Right lung (tissue), 5 donors: ENCODE data around the gene TXNRD2. TPM values are rescaled to one million over a fixed set of nuclear protein-coding genes. Genes with fewer than 3 reads are reported as not detected.

Source experiments
- DNase-seq, 2 donors: peaks; one replicate each; pipeline ENCODE4 v3.0.0-alpha.2; 2013
- polyA plus RNA-seq, 5 donors: library from polyadenylated mRNA; unstranded; fragments of 120-200 nt; gene quantifications; one replicate each; pipeline versions ENCODE4 v1.2.1 to v1.2.3, GENCODE V29; 2013; ENCODE audit warnings: inconsistent platforms in 1 of 5, low replicate concordance in 1 of 5; ENCODE audit not compliant: insufficient read length in 5 of 5, insufficient read depth in 1 of 5

Gene TXNRD2
- polyA plus RNA-seq, 5 donors: 15.4 to 21.5 (median 19.1) TPM

DNA sequence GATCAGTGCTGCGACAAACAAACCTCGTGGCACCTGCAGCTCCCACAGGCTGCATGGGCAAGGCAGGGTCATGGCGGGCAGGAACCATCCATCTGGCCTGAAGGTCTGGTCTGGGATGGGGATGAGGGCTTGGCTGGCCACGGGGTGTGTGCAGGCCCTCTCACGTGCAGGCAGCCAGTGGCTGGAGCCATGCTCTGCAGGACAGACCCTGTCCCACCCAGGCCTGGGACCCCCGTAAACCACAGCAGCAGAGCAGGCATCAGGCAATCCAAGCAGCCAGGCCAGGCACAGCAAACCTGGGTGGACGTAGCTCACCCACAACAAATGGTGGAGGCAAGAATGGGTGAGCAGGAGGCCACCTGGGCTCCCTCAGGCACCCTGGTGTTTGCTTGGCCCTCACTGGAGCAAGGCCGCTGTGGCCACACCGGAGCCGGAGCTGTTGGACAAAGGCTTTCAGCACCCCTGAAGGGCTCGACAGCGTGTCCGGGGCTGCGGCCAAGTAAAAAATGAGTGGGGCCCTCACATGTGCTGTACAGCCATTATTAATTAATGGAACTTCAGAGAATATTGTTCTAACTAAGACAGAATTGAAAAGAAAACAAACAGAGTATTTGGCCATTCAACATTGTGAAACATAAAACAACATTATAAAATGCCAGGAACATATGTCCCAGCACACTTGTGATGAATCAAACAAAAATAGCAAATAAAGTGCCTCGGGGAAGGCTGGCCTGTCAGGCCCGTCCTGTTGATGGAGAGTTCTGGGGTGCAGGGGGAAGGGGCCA, 63.0 kb downstream of the TXNRD2 start:
- no peak for DNase-seq

DNA sequence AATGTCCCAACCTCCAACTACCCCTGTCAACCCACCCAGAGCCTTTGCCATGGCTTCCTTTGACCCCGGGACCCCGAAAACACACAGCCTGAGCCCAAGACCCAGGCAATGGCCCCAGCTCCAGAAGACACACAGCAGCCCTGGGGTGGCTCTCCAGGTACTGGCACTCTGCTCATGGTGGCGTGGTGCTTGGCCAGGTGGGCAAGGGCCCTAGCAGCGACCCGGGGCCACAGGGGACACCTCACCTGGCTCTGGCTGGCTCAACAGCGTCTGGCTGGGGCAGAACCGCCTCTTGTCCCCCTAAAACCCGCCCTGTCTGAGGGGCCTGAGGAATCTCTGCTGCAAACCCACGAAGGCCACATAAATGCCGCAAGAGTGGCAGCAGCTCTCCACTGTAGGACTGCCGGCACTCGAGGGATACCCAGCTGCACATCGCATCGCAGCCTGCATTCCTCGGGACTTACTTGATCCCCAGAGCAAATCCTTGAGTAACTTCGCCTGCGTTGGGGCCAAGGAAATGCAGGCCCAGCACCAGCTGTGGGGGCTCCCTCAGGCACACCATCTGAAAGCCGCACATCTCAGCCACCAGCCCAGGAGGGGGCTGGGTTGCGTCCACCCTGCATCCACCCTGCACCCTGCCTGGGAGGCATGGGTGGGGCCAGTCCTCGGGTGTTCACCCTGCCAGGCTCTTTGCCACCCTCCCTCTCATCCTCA, 63.8 kb downstream of the TXNRD2 start:
- no peak for DNase-seq

DNA sequence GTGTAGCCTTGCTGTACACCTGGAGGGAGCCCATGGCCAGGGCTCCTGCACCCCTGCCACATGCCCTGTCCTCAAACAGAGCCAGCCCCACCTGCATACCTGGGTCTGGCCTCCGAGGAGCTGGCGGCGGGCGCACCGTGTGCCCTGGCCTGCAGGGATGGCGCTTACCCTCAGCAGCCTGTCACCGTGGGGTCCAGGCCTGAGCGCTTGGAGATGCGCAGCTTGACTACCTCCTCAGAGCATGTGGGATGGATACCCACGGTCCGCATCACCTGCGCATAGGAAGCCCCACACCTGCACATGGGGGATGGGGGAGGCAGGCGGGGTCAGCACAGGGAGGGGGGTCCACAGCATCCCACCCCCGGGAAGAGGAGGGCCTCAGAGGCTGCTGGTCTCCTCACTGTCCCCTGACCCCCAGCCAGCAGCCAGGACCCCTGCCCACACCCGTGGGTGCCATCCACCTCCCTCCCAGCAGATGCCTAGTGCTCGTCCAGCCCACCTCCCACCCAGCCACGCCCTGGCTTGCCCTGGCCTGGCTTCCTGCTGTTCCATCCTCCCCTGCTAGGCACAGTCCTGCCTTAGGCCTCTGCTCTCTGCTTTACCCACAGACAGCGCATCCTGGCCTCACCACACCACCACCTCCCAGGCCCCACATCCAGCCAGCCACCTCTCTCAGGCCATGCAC, 64.5 kb downstream of the TXNRD2 start:
- no peak for DNase-seq

DNA sequence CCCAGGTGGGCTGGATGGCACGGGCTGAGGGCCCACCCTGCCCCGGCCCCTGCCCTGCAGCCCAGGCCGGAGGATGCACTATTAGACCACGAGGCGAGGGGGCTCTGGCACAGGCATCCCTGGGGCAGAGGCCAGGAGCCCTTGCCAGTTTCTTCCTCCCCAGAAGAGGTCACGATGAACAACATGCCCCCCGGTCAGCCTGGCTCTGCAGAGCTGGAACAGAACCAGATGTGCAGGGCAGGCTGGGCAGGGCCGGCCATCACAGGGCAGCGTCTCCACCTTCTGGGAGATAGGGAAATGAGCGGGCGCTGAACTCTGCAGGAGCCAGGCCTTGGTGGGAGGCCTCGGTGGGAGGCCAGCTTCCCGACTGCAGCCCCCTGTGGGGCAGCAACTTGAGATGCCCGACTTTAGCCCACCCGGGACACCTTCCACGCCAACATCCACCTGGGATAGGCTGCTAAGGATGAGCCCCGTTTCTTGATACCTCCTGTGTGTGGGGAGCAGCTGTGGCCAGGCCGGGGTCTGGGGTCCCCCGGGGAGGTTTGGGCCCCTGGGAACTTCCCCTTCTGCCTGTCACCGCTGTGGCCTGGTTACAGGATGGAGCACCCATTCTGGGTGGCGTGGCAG, 65.2 kb downstream of the TXNRD2 start:
- DNase-seq: no peak

DNA sequence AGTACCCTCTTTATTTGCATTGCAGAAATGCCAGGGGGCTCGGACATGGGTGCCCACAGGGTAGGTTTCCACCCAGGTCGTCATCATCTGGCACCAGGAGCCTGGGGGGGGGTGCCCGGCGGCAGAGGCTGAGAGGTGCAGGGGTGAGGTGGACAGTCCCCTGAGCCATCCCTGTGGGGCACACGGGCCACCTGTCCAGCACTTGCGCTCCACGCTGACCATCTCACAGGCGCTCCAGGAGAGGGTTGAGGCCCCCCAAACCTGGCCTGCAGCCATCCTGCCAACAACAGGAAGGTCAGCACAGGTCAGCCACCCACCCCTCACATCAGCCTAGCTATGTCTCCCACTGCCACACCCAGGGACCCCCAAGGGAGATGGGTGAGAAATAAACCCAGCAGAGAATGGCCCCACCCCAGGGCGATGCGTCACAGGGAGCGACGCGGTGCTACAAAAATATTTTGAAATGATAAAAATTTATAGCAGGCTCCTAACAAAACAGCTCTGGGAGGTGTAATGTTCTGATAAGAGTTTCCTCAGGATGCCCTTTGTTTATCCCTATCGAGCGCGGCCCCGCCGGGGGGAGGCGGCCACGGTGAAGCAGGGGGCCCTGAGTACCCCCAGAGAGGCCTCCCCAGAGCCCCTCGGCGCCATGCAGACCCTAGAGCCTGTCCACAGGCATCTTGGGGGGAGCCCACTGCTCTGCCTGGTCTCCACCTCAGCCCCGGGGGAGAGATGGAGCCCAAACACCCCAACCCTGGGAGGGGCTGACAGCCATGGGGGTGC, 65.9 kb downstream of the TXNRD2 start:
- no peak for DNase-seq

DNA sequence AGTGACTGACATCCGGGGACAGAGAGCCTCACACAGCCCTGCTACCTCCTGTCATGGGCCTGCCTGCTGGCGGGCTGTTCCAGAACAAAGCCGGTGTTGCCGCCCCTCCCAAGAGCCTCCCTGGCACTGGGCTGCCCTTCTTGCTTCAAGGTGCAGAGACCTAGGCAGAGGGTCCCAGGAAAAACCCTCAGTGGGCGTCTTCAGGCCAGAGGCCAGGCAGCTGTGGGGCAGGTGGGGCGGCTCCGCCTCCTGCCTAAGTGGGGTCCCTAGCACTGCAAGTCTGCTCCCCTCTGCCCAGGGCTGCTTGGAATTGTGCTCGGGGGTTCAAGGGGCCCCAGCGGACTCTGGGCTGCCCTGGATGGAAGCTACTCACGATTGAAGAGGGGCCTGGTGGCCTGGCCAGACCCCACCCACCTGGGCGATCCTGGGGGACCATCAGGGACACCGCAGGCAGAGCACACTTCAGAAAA, 66.5 kb downstream of the TXNRD2 start:
- no peak for DNase-seq

DNA sequence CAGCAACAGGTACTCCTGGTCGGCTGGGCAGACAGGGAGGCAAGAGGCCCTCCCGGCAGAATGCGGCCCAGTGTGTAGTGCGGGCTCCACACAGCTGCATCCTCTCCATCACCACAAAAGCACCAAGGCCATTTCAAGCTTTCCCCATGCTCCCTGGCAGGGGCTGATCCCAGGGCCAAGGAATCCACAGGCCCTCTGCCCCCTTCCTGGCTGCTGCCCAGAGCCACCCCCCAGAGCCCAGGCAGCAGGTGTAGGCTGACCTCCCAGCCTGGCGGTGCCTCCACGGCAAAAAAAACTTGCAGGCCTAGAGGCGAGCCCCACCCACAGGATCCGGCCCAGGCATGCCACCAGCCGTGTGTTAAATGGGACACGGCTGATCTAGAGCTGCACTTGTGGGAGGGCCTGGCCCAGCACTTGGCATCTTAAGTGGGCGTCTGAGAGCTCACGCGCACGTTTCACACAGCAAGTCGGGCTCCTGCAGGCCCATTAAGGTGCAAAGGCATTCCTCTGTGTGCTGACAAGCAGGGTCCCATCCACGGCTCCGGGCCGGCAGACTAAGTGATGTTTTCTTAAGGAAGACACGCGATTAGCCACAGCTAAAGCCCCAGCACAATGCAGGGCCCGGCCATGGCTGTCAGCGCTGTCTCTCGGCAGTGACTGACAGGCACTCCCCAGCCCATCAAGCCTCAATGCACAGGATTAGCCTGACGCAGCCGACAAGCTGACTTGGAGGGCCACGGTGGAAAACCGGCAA, 67.1 kb downstream of the TXNRD2 start:
- peak; percentile 47 to 67 for DNase-seq

DNA sequence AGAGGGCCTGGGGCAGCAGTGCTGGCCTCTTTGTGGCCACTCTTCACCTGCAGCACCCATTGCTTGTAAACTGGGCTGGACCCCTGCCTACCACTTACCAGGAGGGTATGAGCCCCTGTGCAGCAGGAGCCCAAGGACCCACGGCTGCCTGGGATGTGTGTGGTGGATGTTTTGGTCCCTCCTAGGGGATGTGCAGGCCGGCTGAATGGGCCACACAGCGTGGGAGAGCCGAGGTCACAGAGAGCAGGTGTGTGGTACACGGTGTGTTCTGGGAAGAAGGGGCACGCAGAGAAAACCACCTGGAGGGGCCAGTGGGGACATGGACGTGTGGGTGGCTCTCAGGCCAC, 67.7 kb downstream of the TXNRD2 start:
- DNase-seq: no peak

DNA sequence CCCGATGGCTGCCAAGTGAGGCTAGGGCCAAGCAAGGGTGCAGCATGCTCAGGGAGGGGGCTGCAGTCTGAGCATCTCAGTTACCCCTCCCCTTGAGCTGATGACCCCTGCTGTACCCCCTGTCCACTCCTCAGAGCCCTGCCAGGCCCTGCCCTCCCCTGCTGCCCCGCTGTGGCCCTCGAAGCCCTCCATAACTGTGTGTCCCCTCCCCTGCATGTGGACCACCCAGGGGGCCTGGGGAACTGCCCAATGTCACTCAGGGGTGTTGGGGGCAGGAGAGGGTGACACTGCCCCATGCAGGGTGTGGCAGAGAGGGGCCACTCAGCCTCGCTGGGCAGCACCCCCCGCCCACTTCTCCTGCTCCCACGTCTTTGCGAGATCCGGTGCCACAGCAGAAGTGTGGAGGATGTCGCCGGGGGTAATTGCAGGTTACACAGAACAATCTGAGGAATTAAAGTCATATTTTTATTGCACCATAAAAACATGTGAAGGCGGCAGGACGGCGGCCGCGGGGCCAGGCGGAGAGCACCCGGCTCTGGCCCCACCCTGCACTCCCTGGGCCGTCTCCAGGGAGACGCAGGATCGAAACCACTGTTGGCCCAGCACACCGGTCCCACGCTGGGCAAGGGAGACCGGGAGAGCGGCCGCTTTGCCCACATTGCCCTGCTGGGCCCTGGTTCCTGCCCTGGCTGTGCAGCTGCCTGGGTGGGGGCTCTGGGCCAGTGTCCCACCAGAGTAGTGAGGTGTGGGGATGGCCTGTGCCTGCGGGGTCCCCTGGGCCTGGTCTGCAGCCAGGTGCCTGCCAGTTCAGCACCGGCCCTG, 68.3 kb downstream of the TXNRD2 start:
- DNase-seq: no peak

DNA sequence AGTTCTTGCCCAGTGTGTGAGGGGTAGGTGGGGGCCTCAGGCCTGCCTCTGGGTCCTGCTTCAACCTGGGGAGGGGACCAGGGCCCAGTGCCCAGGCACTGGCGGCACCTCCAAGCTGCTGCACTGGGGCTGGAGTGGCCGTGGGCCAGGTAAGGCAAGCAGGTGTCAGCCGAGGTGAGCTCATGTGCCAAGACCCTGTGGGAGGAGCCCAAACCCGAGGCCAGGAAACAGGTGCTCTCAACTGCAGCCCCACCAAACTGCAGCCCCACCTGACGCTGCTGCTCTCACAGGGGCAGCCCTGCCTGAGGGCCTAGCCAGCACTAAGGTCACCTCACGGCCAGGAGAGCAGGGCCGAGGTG, 68.9 kb downstream of the TXNRD2 start:
- no peak for DNase-seq

DNA sequence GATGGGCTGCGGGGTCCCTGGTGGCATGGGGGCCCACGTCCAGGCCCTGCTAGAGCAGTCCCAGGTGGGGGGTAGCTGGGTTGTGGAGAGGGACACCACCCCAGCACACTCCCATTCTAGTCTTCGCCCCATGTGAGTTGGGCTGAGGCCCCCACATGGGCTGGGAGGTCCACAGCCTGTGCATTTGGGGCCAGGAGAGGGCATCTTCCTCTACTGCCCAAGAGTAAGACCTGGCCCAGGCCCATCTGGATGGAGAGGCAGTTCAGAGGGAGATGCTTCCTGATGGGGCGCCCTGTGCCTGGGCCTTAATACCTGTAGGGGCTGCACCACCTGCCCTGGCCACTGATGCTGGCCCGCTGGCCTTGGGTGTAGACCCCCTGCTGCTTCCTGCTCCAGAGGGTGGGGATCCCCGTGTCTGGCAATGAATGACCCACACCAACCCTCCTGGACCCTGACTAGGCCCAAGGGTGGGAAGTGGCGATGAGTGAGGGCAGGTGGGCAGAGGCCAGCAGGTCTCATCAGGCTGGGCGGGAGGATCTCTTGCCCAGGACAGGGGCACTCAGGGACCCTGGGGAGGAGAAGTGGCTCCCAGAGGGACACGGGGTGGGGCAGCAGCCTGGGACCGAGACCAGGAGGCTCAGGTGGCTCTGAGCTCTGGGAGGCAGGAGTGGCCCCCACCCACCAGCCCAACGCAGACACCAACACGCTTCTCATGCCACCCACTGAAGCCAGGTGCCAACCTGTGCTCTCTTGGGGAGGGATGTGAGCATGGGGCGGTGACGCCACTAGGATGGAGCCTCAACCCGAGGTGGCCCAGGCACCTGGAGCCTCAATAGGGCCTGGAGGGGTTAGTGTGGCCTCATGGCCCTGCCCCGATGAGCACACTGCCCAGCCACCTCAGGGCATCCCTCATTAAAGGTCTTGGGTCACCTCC, 69.5 kb downstream of the TXNRD2 start:
- DNase-seq: no peak

DNA sequence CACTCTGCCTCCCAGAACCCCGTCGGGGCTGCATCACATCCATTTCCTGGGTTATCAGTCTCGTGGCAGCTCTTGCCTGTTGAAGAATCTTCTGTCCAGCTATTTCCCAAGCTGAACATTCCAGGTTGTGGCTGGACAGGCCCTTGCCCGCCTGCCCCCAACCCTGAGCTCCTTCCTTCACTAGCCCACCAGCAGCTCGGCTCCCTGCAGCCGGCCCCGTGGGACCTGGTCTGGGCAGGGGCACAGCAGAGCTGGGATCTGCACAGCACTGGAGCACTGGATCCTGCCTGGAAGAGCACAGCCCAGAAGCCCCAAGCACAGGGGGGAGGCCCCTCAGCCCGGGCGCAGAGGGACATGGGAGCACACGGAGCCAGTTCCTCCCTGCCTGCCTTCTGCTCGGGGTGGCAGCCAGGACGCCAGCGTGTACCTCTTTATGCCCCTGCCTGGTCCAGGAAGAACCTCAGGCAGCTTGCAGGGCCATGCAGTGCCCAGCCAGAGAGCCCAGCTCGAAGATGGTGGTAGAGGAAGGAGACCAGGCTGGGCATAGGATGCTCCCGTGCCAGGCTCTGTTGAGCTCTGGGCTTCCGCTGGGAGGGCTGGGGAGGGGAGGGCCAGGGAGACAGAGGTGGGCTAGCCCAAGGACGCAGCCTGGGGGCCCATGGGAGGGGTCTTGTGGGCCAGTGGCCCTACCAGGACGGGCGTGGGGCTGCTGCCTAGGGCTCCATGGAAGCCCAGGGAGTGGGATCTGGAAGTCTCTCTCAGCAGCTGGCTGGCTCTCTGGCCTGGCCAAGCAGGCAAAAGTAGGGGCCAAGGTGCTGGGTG, 70.4 kb downstream of the TXNRD2 start:
- no peak for DNase-seq

DNA sequence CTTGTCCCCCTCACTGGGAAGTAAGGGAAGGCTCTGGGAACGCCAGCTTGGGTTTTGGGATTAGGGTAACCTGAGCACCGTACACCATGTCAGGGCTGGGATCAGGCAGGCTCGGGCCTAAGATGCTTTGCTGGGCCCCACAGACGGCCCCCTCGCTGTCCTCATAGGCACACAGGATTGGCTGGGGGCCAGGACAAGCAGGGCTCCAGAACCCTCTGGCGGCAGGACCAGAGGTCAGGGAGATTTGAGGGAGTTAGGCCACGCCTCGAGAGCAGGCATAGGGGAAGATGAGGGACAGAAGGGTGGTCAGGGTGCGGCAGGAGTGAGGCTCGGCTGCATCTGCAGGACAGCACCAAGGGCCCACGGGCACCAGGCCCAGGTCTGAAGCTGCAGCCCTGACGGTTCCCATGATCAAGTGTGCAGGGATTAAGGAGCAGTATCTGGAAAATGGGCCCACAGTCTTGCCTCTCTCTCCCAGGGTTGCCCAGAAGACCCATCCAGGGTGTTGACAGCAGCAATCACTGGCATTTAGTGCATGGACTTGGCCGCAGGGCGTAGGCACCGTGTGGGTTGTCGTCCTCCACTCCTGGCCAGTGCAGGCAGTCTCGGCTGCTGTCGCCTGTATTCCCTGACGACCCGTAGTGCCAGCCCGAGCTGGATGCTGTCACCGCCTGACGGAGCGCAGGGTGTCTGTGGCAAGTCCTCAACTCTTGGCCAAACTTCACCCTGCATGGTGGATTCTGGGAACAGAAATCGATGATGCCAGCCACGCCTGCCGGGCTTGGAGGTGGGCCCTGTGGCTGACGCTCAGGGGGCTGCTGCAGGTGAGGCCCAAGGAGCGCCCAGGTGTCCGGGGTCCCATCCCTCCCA, 71.2 kb downstream of the TXNRD2 start:
- no peak for DNase-seq

DNA sequence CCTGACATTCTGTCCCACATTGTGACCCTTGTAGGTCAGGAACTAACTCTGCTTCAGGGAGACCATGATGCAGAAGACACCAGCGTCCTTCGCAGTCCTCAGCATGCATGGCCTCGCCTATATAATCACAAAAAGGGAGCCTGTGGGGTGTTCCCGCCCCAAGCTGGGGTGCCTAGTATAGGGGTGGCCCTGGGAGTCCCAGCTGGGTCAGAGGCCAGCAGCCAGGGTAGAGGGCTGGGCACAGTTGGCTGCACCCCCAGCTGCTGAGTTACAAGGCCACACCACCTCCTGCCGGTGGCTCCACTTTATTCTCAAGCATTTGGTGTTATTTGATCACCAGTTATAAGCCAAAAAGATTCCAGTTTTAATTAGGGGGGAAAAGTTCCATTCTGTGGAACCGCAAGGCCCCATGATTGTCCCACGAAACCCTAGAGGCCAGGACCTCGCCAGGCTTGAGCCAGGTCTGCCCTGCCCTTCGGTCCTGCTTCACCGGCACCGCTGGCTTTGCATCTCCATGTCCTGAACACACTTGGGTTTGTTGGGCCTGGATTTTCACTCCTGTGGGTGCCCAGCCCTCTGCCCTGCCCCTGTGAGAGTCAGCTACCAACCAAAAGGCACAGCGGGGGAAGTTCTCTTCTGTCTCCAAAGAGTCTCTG, 72.0 kb downstream of the TXNRD2 start:
- no peak for DNase-seq

DNA sequence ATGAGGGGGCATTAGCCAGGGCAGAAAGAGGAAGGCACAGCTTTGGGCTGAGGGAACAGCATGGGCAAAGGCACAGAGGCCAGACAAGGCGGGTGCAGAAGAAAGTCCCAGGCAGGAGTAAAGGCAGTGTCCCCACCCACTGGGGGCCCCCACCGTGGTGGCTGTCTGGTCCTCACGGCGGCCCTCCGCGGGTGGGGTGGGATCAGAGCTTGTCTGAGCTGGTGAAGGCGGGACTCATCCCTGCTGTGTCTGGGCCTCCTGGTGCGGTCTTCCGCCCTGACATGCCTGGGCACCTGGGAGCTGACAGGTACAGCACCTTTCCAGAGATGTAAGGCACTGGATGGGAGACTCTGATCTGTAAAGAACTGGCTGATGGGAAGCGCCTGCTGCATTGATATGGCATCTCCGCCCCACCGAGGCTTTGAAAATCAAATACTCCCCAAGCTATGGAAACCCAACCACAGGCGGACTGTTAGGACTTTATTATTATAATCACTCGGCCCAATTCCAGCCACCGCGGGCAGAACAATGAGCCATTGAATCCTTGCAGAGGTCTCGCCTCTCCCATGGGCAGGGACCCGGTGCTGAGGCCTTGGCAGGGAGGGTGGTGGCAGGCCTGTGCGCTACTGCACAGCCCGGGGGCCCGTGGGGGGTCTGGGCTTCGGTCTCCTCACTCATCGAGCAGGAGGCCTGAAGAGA, 72.7 kb downstream of the TXNRD2 start:
- DNase-seq: no peak

DNA sequence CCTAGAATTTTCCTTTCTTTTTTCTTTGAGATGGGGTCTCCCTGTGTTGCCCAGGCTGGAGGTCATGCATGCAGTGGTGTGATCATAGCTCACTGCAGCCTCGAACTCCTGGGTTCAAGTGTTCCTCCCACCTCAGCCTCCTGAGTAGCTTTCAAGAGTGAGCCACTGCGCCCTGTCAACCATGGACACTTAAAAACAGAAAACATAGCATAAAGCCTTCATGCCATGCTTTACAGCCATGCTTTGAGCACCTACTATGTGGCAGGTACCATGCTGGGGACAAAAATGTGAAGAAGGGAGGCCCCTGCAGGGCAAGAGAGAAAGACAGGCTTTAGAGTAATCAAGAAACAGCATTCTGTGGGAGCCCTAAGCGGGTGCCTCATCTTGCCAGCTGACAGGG, 73.3 kb downstream of the TXNRD2 start:
- no peak for DNase-seq
